K562 (cell line): ENCODE data around the gene CZIB. TPM values are rescaled to one million over a fixed set of nuclear protein-coding genes. Genes with fewer than 3 reads are reported as not detected.

ENCODE experiments used
- ARID1B ChIP-seq: fragments of 450-650 bp; IDR thresholded peaks from 2 replicates; pipeline ENCODE4 v1.6.1; 2016; ENCODE audit warnings: antibody characterized with exemption, mild to moderate bottlenecking, inconsistent platforms
- BCL6 ChIP-seq: fragments of 250-450 bp; sonication (Bioruptor Pico); IDR thresholded peaks from 2 replicates; pipeline ENCODE4 v1.4.0; 2020
- CBX8 ChIP-seq: fragments of 200-600 bp; sonication (generic); IDR thresholded peaks from 2 replicates; pipeline ENCODE4 v1.6.1; 2012; ENCODE audit warnings: borderline replicate concordance, mixed run types, low read depth, mild to moderate bottlenecking, moderate library complexity, mixed read lengths, low read length, control low read depth, inconsistent platforms; ENCODE audit not compliant: poor library complexity, severe bottlenecking; ENCODE audit errors: extremely low read depth
- JUN ChIP-seq, 2 experiments: sonication (generic) in 1 of 2; formaldehyde crosslinking in 1 of 2; IDR thresholded peaks; 2 replicates each; pipeline versions ENCODE4 v1.6.1 to v1.8.0; 2012 to 2022; ENCODE audit warnings: borderline replicate concordance in 2 of 2, mild to moderate bottlenecking in 2 of 2, improper control_type of control experiment in 1 of 2, low read depth in 1 of 2, low read length in 1 of 2, missing genetic modification reagents in 1 of 2
- MAFF ChIP-seq: IDR thresholded peaks from 2 replicates; pipeline ENCODE4 v1.6.1; 2012; ENCODE audit warnings: low read length, improper control_type of control experiment
- MEIS2 ChIP-seq: fragments of 450-650 bp; IDR thresholded peaks from 2 replicates; pipeline ENCODE4 v1.6.1; 2014; ENCODE audit warnings: mild to moderate bottlenecking; ENCODE audit not compliant: partially characterized antibody
- MYBL2 ChIP-seq, 2 experiments: fragments of 450-650 bp in 1 of 2; sonication (generic) in 1 of 2; formaldehyde crosslinking in 1 of 2; IDR thresholded peaks; 2 replicates each; pipeline versions ENCODE4 v1.6.1 to v1.8.1; 2017 to 2022; ENCODE audit warnings: borderline replicate concordance in 1 of 2, inconsistent platforms in 1 of 2, low read depth in 1 of 2, mild to moderate bottlenecking in 1 of 2, missing genetic modification reagents in 1 of 2, moderate library complexity in 1 of 2
- PHB2 ChIP-seq: fragments of 450-650 bp; IDR thresholded peaks from 2 replicates; pipeline ENCODE4 v1.6.1; 2017; ENCODE audit warnings: low read depth
- PTBP1 ChIP-seq: fragments of 200-400 bp; formaldehyde crosslinking; IDR thresholded peaks from 2 replicates; pipeline ENCODE4 v1.6.1; 2017; ENCODE audit warnings: low read depth, low read length
- RBBP5 ChIP-seq: fragments of 200-600 bp; sonication (generic); IDR thresholded peaks from 2 replicates; pipeline ENCODE4 v1.6.1; 2012; ENCODE audit warnings: borderline replicate concordance, mild to moderate bottlenecking, low read length, control low read depth, inconsistent platforms; ENCODE audit not compliant: insufficient read depth, poor library complexity, severe bottlenecking
- RCOR1 ChIP-seq, 2 experiments: IDR thresholded peaks; 2 replicates each; pipeline ENCODE4 v1.6.1; 2012; ENCODE audit warnings: low read depth in 2 of 2, low read length in 2 of 2, borderline replicate concordance in 1 of 2, improper control_type of control experiment in 1 of 2
- SMARCA4 ChIP-seq: fragments of 450-650 bp; IDR thresholded peaks from 2 replicates; pipeline ENCODE4 v1.6.1; 2016
- SRSF9 ChIP-seq: fragments of 200-400 bp; formaldehyde crosslinking; IDR thresholded peaks from 2 replicates; pipeline ENCODE4 v1.6.1; 2017; ENCODE audit warnings: low read depth, low read length, borderline replicate concordance
- ZC3H4 ChIP-seq: sonication (generic); formaldehyde crosslinking; IDR thresholded peaks from 2 replicates; pipeline ENCODE4 v1.9.0; 2021; ENCODE audit warnings: missing genetic modification reagents, borderline replicate concordance
- ZFPM2 ChIP-seq: fragments of 250-450 bp; sonication (Bioruptor Pico); IDR thresholded peaks from 2 replicates; pipeline ENCODE4 v1.5.1; 2022; ENCODE audit warnings: mild to moderate bottlenecking
- ZNF584 ChIP-seq: fragments of 200-800 bp; sonication (Bioruptor generic); IDR thresholded peaks from 2 replicates; pipeline ENCODE4 v1.6.1; 2016; ENCODE audit warnings: low read depth, mild to moderate bottlenecking, missing genetic modification characterization, missing compliant biosample characterization
- polyA plus RNA-seq, 8 experiments: library from polyadenylated mRNA; depleted of rRNA in 4 of 8; stranded (reverse) in 5 of 8; unstranded in 3 of 8; fragments of >200 nt; fragmentation: Nextera tagmentation in 2 of 8; fragmentation: Illumina TruSeq in 1 of 8; extraction: Ambion mirVana in 2 of 8; extraction: Trizol in 1 of 8; gene quantifications; 2 replicates each; pipeline versions ENCODE4 v1.2.1 to v1.2.3, GENCODE V29; 2011 to 2014; ENCODE audit warnings: inconsistent platforms in 1 of 8, missing spikeins in 1 of 8
- total RNA-seq, 7 experiments: library from RNA; depleted of rRNA in 6 of 7; stranded (reverse); fragments of >200 nt in 6 of 7; fragmentation: Illumina TruSeq in 2 of 7; extraction: Trizol in 2 of 7; gene quantifications; 2 replicates each; pipeline versions ENCODE4 v1.2.1 to v1.2.3, GENCODE V29; 2011 to 2021; ENCODE audit warnings: low replicate concordance in 1 of 7
- TF ChIP-seq, protein P1 (sequence below): sonication (generic); formaldehyde crosslinking; IDR thresholded peaks from 2 replicates; pipeline ENCODE4 v1.8.1; 2022; ENCODE audit warnings: missing genetic modification reagents
- TF ChIP-seq, protein P2 (sequence below): fragments of 450-650 bp; conservative IDR thresholded peaks from 2 replicates; pipeline ENCODE4 v1.6.1; 2016; ENCODE audit warnings: missing genetic modification characterization, low read depth, mild to moderate bottlenecking, control low read depth, missing compliant biosample characterization
- TF ChIP-seq, protein P3 (sequence below): fragments of 450-650 bp; IDR thresholded peaks from 2 replicates; pipeline ENCODE4 v1.6.1; 2018; ENCODE audit warnings: mild to moderate bottlenecking, low read depth; ENCODE audit not compliant: partially characterized antibody
- TF ChIP-seq, protein P4 (sequence below): fragments of 250-450 bp; sonication (Bioruptor Pico); IDR thresholded peaks from 2 replicates; pipeline ENCODE4 v1.5.0; 2020; ENCODE audit warnings: mild to moderate bottlenecking

The CZIB gene
- total and polyA plus RNA-seq, 9 of the 15 experiments (the other 6 are each of a cell fraction or from before 2014, with no cell fraction given), result 52.6 to 111 (median 80.0) TPM

DNA sequence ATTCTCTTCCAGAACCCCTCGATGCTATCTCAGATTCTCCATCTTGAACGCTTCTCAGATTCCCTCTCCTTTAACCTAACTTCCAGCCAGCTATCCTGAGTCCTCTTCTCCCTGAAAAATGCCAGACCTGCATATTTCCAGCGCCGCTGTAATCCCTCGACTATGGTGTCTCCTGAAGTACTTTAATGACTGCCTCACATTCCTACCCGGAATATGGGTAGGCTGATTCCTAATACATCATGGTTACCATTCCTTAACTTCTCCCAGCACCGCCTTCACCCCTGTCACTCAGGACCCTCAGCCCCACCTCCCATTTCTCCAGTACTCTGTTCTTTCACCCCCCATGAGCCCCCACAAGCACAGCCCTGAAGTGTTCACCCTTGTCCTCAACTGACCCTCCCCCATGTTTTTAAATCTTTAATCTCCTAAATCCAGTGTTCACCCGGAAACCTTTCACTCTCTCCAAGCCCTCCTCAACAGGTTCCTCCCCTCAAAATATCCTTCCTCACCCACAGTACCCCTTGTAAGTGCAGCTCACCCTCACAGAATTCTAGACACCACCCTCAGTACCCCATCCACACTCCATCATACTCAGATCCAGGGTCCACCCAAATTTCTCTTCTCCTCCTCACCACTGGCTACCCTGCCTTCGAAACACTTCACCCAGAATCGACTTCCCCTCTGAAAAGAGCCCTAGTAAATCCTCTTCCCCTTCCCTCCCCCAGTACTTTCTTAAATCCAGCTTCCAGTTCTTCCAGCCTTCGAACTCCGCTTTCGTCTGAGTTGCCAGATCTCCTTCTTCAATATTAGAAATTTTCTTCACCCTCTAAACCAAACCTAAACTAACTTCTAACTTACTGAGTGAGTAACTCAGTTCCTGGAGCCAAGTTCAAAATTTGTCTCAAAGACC is 22.9 kb downstream of the CZIB start (continued):
- TF ChIP-seq CBX8 (no peak), ZFPM2 (CRISPR knock-in tag) (no peak), MYBL2 (IDR thresholded peaks at IDR 0.05; ENCODE audit: low read depth) (no peak), MYBL2 (CRISPR knock-in tag; IDR thresholded peaks at IDR 0.05; ENCODE audit: borderline replicate concordance) (no peak), ARID1B (0 out of 2 replicates have a peak, but pooled peaks have one; percentile 21), JUN (IDR thresholded peaks at IDR 0.05; ENCODE audit: borderline replicate concordance, low read depth, low read length) (no peak), JUN (CRISPR knock-in tag; IDR thresholded peaks at IDR 0.05; ENCODE audit: borderline replicate concordance) (no peak), PTBP1 (no peak), ZNF584 (CRISPR knock-in tag) (no peak), RCOR1 (IDR thresholded peaks at IDR 0.05; ENCODE audit: borderline replicate concordance in 1 of 2, low read depth in 2 of 2, low read length in 2 of 2) (no peak), SMARCA4 (peak; percentile 13; the same call in 1 of the 2 replicates), ZC3H4 (CRISPR knock-in tag) (0 out of 2 replicates have a peak, but pooled peaks have one; percentile 7), RBBP5 (no peak), MEIS2 (no peak), PHB2 (no peak; the same call in 1 of the 2 replicates), SRSF9 (no peak), BCL6 (CRISPR knock-in tag) (no peak), MAFF (0 out of 2 replicates have a peak, but pooled peaks have one; percentile 4)
- TF ChIP-seq, protein P1, sequence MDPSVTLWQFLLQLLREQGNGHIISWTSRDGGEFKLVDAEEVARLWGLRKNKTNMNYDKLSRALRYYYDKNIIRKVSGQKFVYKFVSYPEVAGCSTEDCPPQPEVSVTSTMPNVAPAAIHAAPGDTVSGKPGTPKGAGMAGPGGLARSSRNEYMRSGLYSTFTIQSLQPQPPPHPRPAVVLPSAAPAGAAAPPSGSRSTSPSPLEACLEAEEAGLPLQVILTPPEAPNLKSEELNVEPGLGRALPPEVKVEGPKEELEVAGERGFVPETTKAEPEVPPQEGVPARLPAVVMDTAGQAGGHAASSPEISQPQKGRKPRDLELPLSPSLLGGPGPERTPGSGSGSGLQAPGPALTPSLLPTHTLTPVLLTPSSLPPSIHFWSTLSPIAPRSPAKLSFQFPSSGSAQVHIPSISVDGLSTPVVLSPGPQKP (CRISPR knock-in tag), result no peak
- TF ChIP-seq, protein P2, sequence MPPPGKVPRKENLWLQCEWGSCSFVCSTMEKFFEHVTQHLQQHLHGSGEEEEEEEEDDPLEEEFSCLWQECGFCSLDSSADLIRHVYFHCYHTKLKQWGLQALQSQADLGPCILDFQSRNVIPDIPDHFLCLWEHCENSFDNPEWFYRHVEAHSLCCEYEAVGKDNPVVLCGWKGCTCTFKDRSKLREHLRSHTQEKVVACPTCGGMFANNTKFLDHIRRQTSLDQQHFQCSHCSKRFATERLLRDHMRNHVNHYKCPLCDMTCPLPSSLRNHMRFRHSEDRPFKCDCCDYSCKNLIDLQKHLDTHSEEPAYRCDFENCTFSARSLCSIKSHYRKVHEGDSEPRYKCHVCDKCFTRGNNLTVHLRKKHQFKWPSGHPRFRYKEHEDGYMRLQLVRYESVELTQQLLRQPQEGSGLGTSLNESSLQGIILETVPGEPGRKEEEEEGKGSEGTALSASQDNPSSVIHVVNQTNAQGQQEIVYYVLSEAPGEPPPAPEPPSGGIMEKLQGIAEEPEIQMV, result no peak
- TF ChIP-seq, protein P3, sequence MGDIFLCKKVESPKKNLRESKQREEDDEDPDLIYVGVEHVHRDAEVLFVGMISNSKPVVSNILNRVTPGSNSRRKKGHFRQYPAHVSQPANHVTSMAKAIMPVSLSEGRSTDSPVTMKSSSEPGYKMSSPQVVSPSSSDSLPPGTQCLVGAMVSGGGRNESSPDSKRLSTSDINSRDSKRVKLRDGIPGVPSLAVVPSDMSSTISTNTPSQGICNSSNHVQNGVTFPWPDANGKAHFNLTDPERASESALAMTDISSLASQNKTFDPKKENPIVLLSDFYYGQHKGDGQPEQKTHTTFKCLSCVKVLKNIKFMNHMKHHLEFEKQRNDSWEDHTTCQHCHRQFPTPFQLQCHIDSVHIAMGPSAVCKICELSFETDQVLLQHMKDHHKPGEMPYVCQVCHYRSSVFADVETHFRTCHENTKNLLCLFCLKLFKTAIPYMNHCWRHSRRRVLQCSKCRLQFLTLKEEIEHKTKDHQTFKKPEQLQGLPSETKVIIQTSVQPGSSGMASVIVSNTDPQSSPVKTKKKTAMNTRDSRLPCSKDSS, result peak; percentile 8
- TF ChIP-seq, protein P4, sequence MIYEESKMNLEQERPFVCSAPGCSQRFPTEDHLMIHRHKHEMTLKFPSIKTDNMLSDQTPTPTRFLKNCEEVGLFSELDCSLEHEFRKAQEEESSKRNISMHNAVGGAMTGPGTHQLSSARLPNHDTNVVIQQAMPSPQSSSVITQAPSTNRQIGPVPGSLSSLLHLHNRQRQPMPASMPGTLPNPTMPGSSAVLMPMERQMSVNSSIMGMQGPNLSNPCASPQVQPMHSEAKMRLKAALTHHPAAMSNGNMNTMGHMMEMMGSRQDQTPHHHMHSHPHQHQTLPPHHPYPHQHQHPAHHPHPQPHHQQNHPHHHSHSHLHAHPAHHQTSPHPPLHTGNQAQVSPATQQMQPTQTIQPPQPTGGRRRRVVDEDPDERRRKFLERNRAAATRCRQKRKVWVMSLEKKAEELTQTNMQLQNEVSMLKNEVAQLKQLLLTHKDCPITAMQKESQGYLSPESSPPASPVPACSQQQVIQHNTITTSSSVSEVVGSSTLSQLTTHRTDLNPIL, result no peak
